Ureter (tissue), 1 donor: ENCODE measurements around the gene HECW1. TPM values are rescaled to one million over a fixed set of nuclear protein-coding genes. Genes with fewer than 3 reads are reported as not detected.
A peak's percentile ranks its signal among the peaks of the same experiment; 100 is the strongest.
"Not testable (repeated sequence)": the region's sequence is repeated elsewhere in the genome, so short reads cannot be mapped to it uniquely, and the experiment has no call there.

ENCODE experiments used
- DNase-seq: peaks from one replicate; pipeline ENCODE4 v3.0.0-alpha.2; 2020; ENCODE audit warnings: low spot score
- total RNA-seq: library from RNA; stranded (reverse); gene quantifications from one replicate; pipeline ENCODE4 v1.2.4, GENCODE V29; 2023
- donor health status: DM: yes; HTN: yes; CAD: no.

Gene HECW1
- total RNA-seq, 1 donor from 2014 or later, result 1.3 TPM

GRCh38 chr7:43573832-43574231 lies 461.4 kb downstream of the HECW1 start:
- DNase-seq, result not testable (repeated sequence)

GRCh38 chr7:43575506-43575905 lies 463.1 kb downstream of the HECW1 start:
- DNase-seq, result no peak

GRCh38 chr7:43576241-43576640 lies 463.8 kb downstream of the HECW1 start:
- no peak for DNase-seq

GRCh38 chr7:43577485-43577951 lies 465.1 kb downstream of the HECW1 start:
- DNase-seq, result no peak

GRCh38 chr7:43582503-43583423 lies 470.3 kb downstream of the HECW1 start, which contains the start of gene STK17A:
STK17A (plus strand) TSS chr7:43583108; CDS start chr7:43583244, 136 bp downstream.
- DNase-seq, result peak; percentile 94

- peak; percentile 68 for DNase-seq
Measured at GRCh38 chr7:43583424-43584194, 471.2 kb downstream of the HECW1 start.

- no peak for DNase-seq
Measured at GRCh38 chr7:43584195-43584586, 471.7 kb downstream of the HECW1 start.

GRCh38 chr7:43584733-43585132 lies 472.3 kb downstream of the HECW1 start:
- DNase-seq, result not testable (repeated sequence)

GRCh38 chr7:43585562-43585961 lies 473.1 kb downstream of the HECW1 start:
- DNase-seq, result no peak

- DNase-seq, result no peak
Measured at GRCh38 chr7:43586251-43586900, 473.9 kb downstream of the HECW1 start.

GRCh38 chr7:43588477-43589132 lies 476.2 kb downstream of the HECW1 start:
- DNase-seq, result no peak

GRCh38 chr7:43589133-43589478 lies 476.7 kb downstream of the HECW1 start:
- no peak for DNase-seq

- no peak for DNase-seq
Measured at GRCh38 chr7:43589728-43590127, 477.3 kb downstream of the HECW1 start.

GRCh38 chr7:43590862-43591557 lies 478.6 kb downstream of the HECW1 start:
- no peak for DNase-seq

GRCh38 chr7:43591558-43592180 lies 479.2 kb downstream of the HECW1 start:
- DNase-seq, result no peak

GRCh38 chr7:43592326-43592725 lies 479.9 kb downstream of the HECW1 start:
- DNase-seq, result no peak

GRCh38 chr7:43593010-43593409 lies 480.6 kb downstream of the HECW1 start:
- no peak for DNase-seq

GRCh38 chr7:43594020-43594419 lies 481.6 kb downstream of the HECW1 start:
- no peak for DNase-seq

- not testable (repeated sequence) for DNase-seq
Measured at GRCh38 chr7:43596426-43596825, 484.0 kb downstream of the HECW1 start.

- DNase-seq, result no peak
Measured at GRCh38 chr7:43600056-43600455, 487.6 kb downstream of the HECW1 start.
